ENCODE measurements around the gene KIF16B.

Gene KIF16B

GRCh38 chr20:16313917-16314316 is 259.3 kb downstream of the KIF16B start:
- in situ Hi-C loops (cut with MboI; ENCODE audit: low pct_unique_long_range_greater_than_20kb, low sequenced_read_pairs, unreplicated experiment): no loop called here
- no peak for DNase-seq (ENCODE audit: low spot score)
- no peak for TF ChIP-seq CTCF (IDR thresholded peaks at IDR 0.05; ENCODE audit: extremely low read depth, insufficient read depth, missing control alignments)

GRCh38 chr20:16312998-16313397 is 260.2 kb downstream of the KIF16B start:
- in situ Hi-C loops (cut with MboI; ENCODE audit: low pct_unique_long_range_greater_than_20kb, low sequenced_read_pairs, unreplicated experiment): no loop called here
- no peak for TF ChIP-seq CTCF (IDR thresholded peaks at IDR 0.05; ENCODE audit: extremely low read depth, insufficient read depth, missing control alignments)
- no peak for DNase-seq (ENCODE audit: low spot score)

- in situ Hi-C loops (cut with MboI; ENCODE audit: low pct_unique_long_range_greater_than_20kb, low sequenced_read_pairs, unreplicated experiment): no loop called here
- DNase-seq (ENCODE audit: low spot score): no peak
- no peak for TF ChIP-seq CTCF (IDR thresholded peaks at IDR 0.05; ENCODE audit: extremely low read depth, insufficient read depth, missing control alignments)
Measured at GRCh38 chr20:16311756-16312155, 261.5 kb downstream of the KIF16B start.

- TF ChIP-seq CTCF (IDR thresholded peaks at IDR 0.05; ENCODE audit: extremely low read depth, insufficient read depth, missing control alignments): no peak
- no peak for DNase-seq (ENCODE audit: low spot score)
- in situ Hi-C loops (cut with MboI; ENCODE audit: low pct_unique_long_range_greater_than_20kb, low sequenced_read_pairs, unreplicated experiment): no loop called here
Measured at GRCh38 chr20:16308754-16309153, 264.5 kb downstream of the KIF16B start.

GRCh38 chr20:16302818-16303217 is 270.4 kb downstream of the KIF16B start:
- TF ChIP-seq CTCF (IDR thresholded peaks at IDR 0.05; ENCODE audit: extremely low read depth, insufficient read depth, missing control alignments): no peak
- no peak for DNase-seq (ENCODE audit: low spot score)
- in situ Hi-C loops (cut with MboI; ENCODE audit: low pct_unique_long_range_greater_than_20kb, low sequenced_read_pairs, unreplicated experiment): no loop called here

GRCh38 chr20:16301986-16302385 is 271.3 kb downstream of the KIF16B start:
- in situ Hi-C loops (cut with MboI; ENCODE audit: low pct_unique_long_range_greater_than_20kb, low sequenced_read_pairs, unreplicated experiment): no loop called here
- no peak for DNase-seq (ENCODE audit: low spot score)
- no peak for TF ChIP-seq CTCF (IDR thresholded peaks at IDR 0.05; ENCODE audit: extremely low read depth, insufficient read depth, missing control alignments)

- no peak for DNase-seq (ENCODE audit: low spot score)
Measured at GRCh38 chr20:16299897-16300296, 273.4 kb downstream of the KIF16B start.

More at GRCh38 chr20:16299897-16300296, 273.4 kb downstream of the KIF16B start:
- in situ Hi-C loops (cut with MboI; ENCODE audit: low pct_unique_long_range_greater_than_20kb, low sequenced_read_pairs, unreplicated experiment): no loop called here
- TF ChIP-seq CTCF (IDR thresholded peaks at IDR 0.05; ENCODE audit: extremely low read depth, insufficient read depth, missing control alignments): no peak

Measured in GM13977 (cell line).